Skin epidermis (tissue), 12 donors: ENCODE measurements around the gene MAD1L1.

ENCODE experiments used
- H3K27ac ChIP-seq, 21 experiments: fragments of 200-600 bp; sonication (generic) in 11 of 21; one replicate each; pipeline ENCODE4 v1.5.0; 2020; ENCODE audit warnings: mild to moderate bottlenecking in 3 of 21, inconsistent platforms in 2 of 21, moderate library complexity in 2 of 21
- H3K4me3 ChIP-seq, 7 experiments: fragments of 200-600 bp; sonication (generic) in 2 of 7; one replicate each; pipeline ENCODE4 v1.5.0; 2020; ENCODE audit warnings: inconsistent platforms in 2 of 7, mild to moderate bottlenecking in 2 of 7, moderate library complexity in 1 of 7

MAD1L1 gene

GRCh38 chr7:2033586-2034135 is 199.1 kb downstream of the MAD1L1 start:
- H3K4me3 ChIP-seq = no peak overlapping the region
- no peak overlapping the region for H3K27ac ChIP-seq

DNA sequence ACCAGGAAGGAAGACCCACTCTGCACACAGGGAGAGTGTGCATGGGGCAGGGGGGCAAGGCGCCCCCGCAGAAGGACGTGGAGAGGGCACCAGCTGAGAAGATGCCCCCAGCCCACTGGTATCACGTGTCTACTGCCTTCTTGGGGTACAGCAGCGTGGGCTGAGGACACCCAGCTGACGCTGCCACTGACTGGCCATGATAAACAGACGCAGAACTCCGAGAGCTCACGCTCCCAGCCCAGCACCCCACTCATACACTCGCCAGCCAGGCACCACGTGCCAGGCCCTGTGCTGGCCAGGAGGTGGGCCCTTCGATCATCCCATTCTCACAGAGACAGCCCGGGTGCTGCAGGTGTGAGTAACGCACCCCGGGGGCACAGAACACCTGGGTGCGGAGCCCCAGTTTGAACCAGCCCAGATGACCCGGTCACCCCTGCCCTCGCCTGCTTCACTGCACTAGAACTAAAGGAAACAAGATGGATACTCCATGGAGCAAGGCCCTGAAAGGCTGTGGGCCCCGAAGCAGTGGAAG is 199.8 kb downstream of the MAD1L1 start:
- Histone ChIP-seq H3K27ac (no peak overlapping the region), H3K4me3 (no peak overlapping the region)

GRCh38 chr7:2032030-2032875 is 200.5 kb downstream of the MAD1L1 start:
- H3K27ac ChIP-seq = no peak overlapping the region
- H3K4me3 ChIP-seq = no peak overlapping the region

DNA sequence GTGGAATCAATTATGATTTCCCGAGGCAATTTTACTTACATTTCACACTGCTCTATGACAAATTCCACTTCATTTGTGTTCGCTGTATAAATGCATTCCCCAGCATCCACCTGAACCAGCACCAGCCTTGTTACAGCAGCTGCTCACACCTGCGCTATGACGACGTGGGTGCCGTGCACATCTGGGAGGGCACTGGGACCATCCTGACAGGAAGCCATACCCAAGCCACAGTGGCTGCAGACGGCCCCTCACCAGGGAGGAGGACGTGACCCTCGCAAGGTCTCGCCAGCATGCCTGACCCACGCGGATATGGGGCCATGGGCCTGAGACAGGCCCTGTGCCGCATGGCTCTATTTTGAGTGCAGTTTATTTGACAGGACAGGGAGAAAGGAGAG is 201.3 kb downstream of the MAD1L1 start:
- H3K4me3 ChIP-seq = no peak overlapping the region

DNA sequence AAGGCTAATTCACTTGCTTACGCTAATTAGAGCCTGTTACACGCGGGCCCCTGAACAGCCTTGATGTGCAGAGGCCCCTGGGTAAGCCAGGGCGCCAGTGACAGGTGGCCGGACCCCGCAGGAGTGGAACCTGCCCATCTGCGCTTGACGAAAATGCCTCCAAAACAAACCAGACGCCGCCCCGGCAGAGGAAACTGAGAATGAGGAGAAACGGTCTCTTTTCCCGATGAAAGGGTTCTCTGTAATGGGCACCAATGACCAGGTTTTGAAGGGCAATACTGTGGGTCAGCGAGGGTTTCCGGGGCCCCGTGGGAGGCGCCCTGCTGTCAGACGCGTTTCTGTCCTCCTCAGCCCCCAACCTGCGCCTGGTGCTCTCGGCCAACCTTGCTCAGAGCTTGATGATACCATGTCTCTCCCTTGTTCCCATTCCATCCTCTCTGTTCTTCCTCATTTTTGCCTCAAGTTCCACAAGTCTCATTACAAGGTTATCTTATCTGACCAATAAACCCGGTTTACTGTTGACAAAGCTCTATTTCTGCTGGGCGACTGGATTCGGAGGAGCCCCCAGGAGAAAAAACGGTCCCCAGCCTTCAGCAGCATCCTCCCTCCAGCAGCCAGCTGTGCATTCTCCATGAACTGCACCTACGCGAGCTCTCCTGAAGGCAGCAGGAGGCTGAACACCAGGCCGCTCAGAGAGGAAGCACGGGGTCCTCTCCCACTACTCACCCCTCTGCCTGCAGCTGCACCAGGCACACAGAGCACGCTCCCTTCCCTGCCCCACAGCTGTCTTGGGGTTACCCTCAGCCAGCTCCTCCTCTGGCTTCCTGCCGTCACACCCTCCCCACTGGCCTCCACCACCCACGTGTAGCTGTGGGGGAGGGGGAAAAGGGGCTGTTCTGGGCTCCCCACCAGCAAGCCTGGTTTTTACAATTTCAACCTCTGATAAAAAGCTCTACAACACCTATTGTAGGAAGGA is 202.0 kb downstream of the MAD1L1 start:
- Histone ChIP-seq H3K4me3 (no peak overlapping the region), H3K27ac (no peak overlapping the region)

More for the DNA sequence above, 201.3 kb downstream of the MAD1L1 start:
- no peak overlapping the region for H3K27ac ChIP-seq

- no peak overlapping the region for H3K27ac ChIP-seq
- H3K4me3 ChIP-seq = no peak overlapping the region
These were observed 202.8 kb downstream of the MAD1L1 start for GRCh38 chr7:2029936-2030335.

DNA sequence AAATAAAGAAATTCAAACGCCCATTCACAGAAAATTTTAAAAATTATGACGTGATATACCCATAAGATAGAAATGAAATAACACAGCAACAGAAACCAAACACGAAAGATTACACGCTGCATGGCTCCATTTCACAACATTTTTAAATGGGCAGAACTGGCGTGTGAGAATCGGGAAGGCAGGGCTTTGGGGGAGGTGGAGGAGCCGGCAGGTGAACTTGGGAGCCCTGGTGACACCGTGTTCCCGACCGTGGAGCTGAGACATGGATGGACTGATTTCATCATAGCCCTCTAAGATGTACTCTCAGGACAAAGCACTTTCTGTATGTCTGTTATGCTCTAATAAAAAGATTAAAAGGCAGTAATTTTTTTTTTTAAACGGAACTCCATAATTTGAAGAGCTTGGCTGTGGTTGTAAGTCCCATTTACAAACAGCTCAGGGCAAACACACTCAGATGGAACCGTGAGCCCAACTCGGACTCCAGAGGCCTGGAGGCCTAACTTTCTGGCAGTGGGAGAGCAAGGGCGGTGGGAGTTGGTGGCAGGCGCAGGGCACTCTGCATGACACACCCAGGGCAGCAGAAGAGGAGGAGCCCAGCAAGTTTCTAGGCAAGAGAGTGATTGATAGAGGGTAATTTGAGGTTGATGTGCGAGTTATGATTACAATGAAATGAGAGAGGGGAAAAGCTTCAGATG is 203.4 kb downstream of the MAD1L1 start:
- no peak overlapping the region for H3K27ac ChIP-seq
- no peak overlapping the region for H3K4me3 ChIP-seq

- Histone ChIP-seq H3K27ac (no peak overlapping the region), H3K4me3 (no peak overlapping the region)
These were observed 204.0 kb downstream of the MAD1L1 start for GRCh38 chr7:2028733-2029132.

- Histone ChIP-seq H3K4me3 (no peak overlapping the region), H3K27ac (no peak overlapping the region)
These were observed 207.6 kb downstream of the MAD1L1 start for GRCh38 chr7:2025188-2025587.

GRCh38 chr7:2024567-2024918 is 208.2 kb downstream of the MAD1L1 start:
- H3K27ac ChIP-seq = no peak overlapping the region
- no peak overlapping the region for H3K4me3 ChIP-seq

DNA sequence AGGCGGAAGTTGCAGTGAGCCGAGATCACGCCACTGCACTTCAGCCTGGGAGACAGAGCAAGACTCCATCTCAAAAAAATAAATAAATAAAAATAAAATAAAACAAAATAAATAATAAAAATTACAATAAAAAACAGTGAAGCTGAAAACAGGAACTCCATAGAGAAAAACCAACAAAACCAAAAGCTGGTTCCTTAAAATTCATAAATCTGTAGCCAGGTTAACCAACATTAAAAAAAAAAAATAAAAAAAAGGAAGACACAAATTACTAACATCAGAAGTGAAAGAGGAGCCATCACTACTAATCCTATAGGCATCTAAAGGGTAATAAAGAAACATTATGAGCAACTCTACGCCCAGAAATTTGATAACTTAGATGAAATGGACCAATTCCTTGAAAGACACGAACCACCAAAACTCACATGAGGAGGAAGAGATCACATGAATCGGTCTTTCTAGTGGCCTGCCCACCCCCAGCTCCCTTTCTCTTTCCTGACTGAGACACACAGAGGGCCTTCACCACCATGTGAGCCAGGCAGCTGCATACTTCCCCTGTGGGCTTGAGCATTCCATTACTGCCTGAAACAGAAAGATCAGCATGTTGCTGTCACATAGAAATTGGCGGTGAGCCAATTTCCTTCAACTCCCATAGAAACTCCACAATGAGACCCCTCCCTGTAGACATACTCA is 208.7 kb downstream of the MAD1L1 start:
- H3K27ac ChIP-seq = no peak overlapping the region

GRCh38 chr7:2022737-2023250 is 210.0 kb downstream of the MAD1L1 start:
- no peak overlapping the region for H3K4me3 ChIP-seq

More for the DNA sequence above, 208.7 kb downstream of the MAD1L1 start:
- H3K4me3 ChIP-seq = no peak overlapping the region

GRCh38 chr7:2022021-2022409 is 210.7 kb downstream of the MAD1L1 start:
- Histone ChIP-seq H3K4me3 (no peak overlapping the region), H3K27ac (no peak overlapping the region)

More at GRCh38 chr7:2022737-2023250, 210.0 kb downstream of the MAD1L1 start:
- H3K27ac ChIP-seq = no peak overlapping the region

GRCh38 chr7:2019711-2020511 is 212.8 kb downstream of the MAD1L1 start:
- Histone ChIP-seq H3K4me3 (peak overlapping the region in 4 of 7 experiments; percentile 3 to 16 (median 10)), H3K27ac (peak overlapping the region in 20 of 21 experiments; percentile 31 to 91 (median 80))

GRCh38 chr7:2019461-2019710 is 213.4 kb downstream of the MAD1L1 start:
- peak overlapping the region in 3 of 7 experiments; percentile 8 to 16 (median 12) for H3K4me3 ChIP-seq
- H3K27ac ChIP-seq = peak overlapping the region; percentile 13 to 90 (median 78)

DNA sequence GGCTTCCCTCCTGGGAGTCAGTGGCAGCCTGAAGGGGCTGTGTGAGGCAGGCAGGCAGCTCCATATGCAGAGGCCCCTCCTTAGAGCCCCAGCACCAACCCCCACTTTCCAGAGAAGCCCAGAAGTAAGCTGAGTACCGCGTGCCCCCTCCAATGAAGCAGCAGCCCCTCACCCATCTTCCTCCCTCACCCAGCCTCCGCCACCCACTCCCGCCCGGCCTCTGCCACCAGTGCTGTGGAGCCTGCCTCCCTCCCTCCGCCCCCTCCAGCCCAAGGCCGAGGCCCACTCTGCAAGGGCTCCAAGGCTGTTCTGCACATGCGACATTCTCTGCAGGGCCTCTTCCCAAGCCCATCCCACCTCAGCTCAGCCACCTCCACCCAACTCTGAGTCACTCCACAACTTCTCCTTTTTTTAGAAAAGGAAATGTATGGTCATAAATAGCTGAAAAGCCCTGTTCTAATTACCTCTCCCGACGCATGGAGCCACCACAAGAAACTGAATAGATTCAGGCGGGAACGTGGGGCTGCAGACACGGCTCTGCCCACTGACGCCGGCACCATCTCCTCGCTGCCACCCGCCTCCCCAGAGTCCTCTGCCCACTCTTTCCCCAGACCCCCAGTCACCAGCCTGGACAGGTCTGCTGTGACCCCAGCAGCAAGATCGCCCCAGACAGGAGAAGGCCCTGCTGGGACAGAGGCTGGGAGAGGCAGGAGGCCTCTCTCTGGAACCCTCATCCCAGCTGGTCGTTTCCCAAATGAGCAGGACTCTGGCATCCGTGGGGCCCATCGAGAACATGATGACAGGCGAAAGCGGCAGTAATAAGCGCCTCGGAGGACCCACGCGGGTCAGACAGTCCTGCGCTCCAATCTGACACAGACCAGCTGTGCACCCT is 213.9 kb downstream of the MAD1L1 start:
- H3K4me3 ChIP-seq = peak overlapping the region in 3 of 7 experiments; percentile 8 to 16 (median 12)

More for the DNA sequence above, 213.9 kb downstream of the MAD1L1 start:
- peak overlapping the region; percentile 13 to 90 (median 78) for H3K27ac ChIP-seq
